ENCODE data around the gene DDX25.
"Not testable (repeated sequence)": the region's sequence is repeated elsewhere in the genome, so short reads cannot be mapped to it uniquely, and the experiment has no call there.

DDX25 gene

GRCh38 chr11:125904678-125905077, 370 bp downstream of the DDX25 start:
- DNase-seq (ENCODE audit: low read depth), result no peak

GRCh38 chr11:125910226-125910849, 6.0 kb downstream of the DDX25 start:
- no peak for DNase-seq (ENCODE audit: low read depth)

- DNase-seq (ENCODE audit: low read depth), result not testable (repeated sequence)
Measured at GRCh38 chr11:125914601-125915000, 10.3 kb downstream of the DDX25 start.

GRCh38 chr11:125916683-125917347, 12.5 kb downstream of the DDX25 start:
- no peak for DNase-seq (ENCODE audit: low read depth)

GRCh38 chr11:125918140-125918840, 14.0 kb downstream of the DDX25 start:
- no peak for DNase-seq (ENCODE audit: low read depth)

GRCh38 chr11:125921042-125921441, 16.7 kb downstream of the DDX25 start:
- DNase-seq (ENCODE audit: low read depth), result no peak

GRCh38 chr11:125922156-125922555, 17.8 kb downstream of the DDX25 start:
- DNase-seq (ENCODE audit: low read depth), result no peak

GRCh38 chr11:125923012-125923579, 18.8 kb downstream of the DDX25 start:
- peak; percentile 33 for DNase-seq (ENCODE audit: low read depth)

GRCh38 chr11:125923633-125924032, 19.3 kb downstream of the DDX25 start:
- no peak for DNase-seq (ENCODE audit: low read depth)

GRCh38 chr11:125924384-125925007, 20.2 kb downstream of the DDX25 start:
- no peak for DNase-seq (ENCODE audit: low read depth)

GRCh38 chr11:125925247-125925740, 21.0 kb downstream of the DDX25 start:
- no peak for DNase-seq (ENCODE audit: low read depth)

GRCh38 chr11:125925804-125926203, 21.5 kb downstream of the DDX25 start:
- no peak for DNase-seq (ENCODE audit: low read depth)

GRCh38 chr11:125926682-125927081, 22.4 kb downstream of the DDX25 start:
- no peak for DNase-seq (ENCODE audit: low read depth)

- no peak for DNase-seq (ENCODE audit: low read depth)
Measured at GRCh38 chr11:125929445-125930075, 25.3 kb downstream of the DDX25 start.

GRCh38 chr11:125930076-125930450, 25.8 kb downstream of the DDX25 start:
- no peak for DNase-seq (ENCODE audit: low read depth)

- no peak for DNase-seq (ENCODE audit: low read depth)
Measured at GRCh38 chr11:125931116-125931515, 26.8 kb downstream of the DDX25 start.

- no peak for DNase-seq (ENCODE audit: low read depth)
Measured at GRCh38 chr11:125931668-125932067, 27.4 kb downstream of the DDX25 start.

- DNase-seq (ENCODE audit: low read depth), result no peak
Measured at GRCh38 chr11:125932301-125932700, 28.0 kb downstream of the DDX25 start.

- DNase-seq (ENCODE audit: low read depth), result no peak
Measured at GRCh38 chr11:125933030-125933813, 28.9 kb downstream of the DDX25 start.

GRCh38 chr11:125934473-125934872, 30.2 kb downstream of the DDX25 start:
- no peak for DNase-seq (ENCODE audit: low read depth)

GRCh38 chr11:125935056-125935455, 30.7 kb downstream of the DDX25 start:
- DNase-seq (ENCODE audit: low read depth), result no peak

Measured in activated T-cell treated with anti-CD3 and anti-CD28 coated beads for 1 hour (primary cell).